HEK293 (cell line): Measurements from ENCODE around the gene PRLHR.

ENCODE experiments used
- CTCF ChIA-PET: fragments of 350-600 bp; formaldehyde crosslinking; extraction: SDS; loops from one replicate; lab custom pipeline; 2021; ENCODE audit warnings: antibody characterized with exemption; lab: Yijun Ruan, JAX
- POLR2A ChIA-PET: fragments of 300-600 bp; formaldehyde crosslinking; extraction: SDS; loops from one replicate; lab custom pipeline; 2020; ENCODE audit warnings: antibody characterized with exemption, inconsistent platforms; lab: Yijun Ruan, JAX
- H3K27ac ChIP-seq: fragments of 200-500 bp; sonication (Bioruptor generic); 2 replicates; pipeline ENCODE4 v1.5.1; 2014; ENCODE audit warnings: low read depth, low read length, control low read depth, inconsistent platforms; ENCODE audit errors: extremely low read depth
- H3K36me3 ChIP-seq, 2 experiments: fragments of 200-500 bp in 1 of 2; sonication (Bioruptor generic) in 1 of 2; 1 replicate in 1 of 2; 2 replicates in 1 of 2; pipeline ENCODE4 v1.5.1; 2014 to 2017; ENCODE audit warnings: inconsistent platforms in 2 of 2, low read length in 2 of 2; ENCODE audit not compliant: control insufficient read depth in 2 of 2, insufficient read depth in 1 of 2
- H3K4me1 ChIP-seq: fragments of 200-500 bp; sonication (Bioruptor generic); 2 replicates; pipeline ENCODE4 v1.5.1; 2014; ENCODE audit warnings: mild to moderate bottlenecking, low read length, inconsistent platforms; ENCODE audit not compliant: control insufficient read depth, insufficient read depth
- H3K4me3 ChIP-seq: 2 replicates; pipeline ENCODE4 v1.5.1; 2011; ENCODE audit warnings: low read depth, mild to moderate bottlenecking, control low read depth, low read length, moderate library complexity
- H3K9me3 ChIP-seq: fragments of 200-500 bp; sonication (Bioruptor generic); 2 replicates; pipeline ENCODE4 v1.5.1; 2014; ENCODE audit warnings: low read depth, low read length, inconsistent platforms; ENCODE audit not compliant: control insufficient read depth, insufficient read depth
- CTCF ChIP-seq: fragments of 450-650 bp; formaldehyde crosslinking; IDR thresholded peaks from 2 replicates; pipeline ENCODE4 v1.5.1; 2016; ENCODE audit warnings: missing biosample characterization, missing genetic modification characterization
- GLIS2 ChIP-seq: fragments of 450-650 bp; formaldehyde crosslinking; IDR thresholded peaks from 2 replicates; pipeline ENCODE4 v1.5.1; 2016; ENCODE audit warnings: missing biosample characterization, missing genetic modification characterization
- OSR2 ChIP-seq: fragments of 450-650 bp; formaldehyde crosslinking; IDR thresholded peaks from 2 replicates; pipeline ENCODE4 v1.5.1; 2016; ENCODE audit warnings: missing biosample characterization, missing genetic modification characterization
- PRDM4 ChIP-seq: fragments of 450-650 bp; formaldehyde crosslinking; IDR thresholded peaks from 2 replicates; pipeline ENCODE4 v1.5.1; 2017; ENCODE audit warnings: missing biosample characterization, missing genetic modification characterization
- SCRT1 ChIP-seq: fragments of 450-650 bp; formaldehyde crosslinking; IDR thresholded peaks from 2 replicates; pipeline ENCODE4 v1.5.1; 2016; ENCODE audit warnings: missing biosample characterization, missing genetic modification characterization, borderline replicate concordance
- ZBTB26 ChIP-seq: fragments of 450-650 bp; formaldehyde crosslinking; optimal IDR thresholded peaks from 2 replicates; pipeline ENCODE3; 2016; ENCODE audit warnings: missing biosample characterization, mild to moderate bottlenecking, missing genetic modification characterization
- ZIC2 ChIP-seq: fragments of 450-650 bp; formaldehyde crosslinking; IDR thresholded peaks from 2 replicates; pipeline ENCODE4 v1.5.1; 2016; ENCODE audit warnings: missing biosample characterization, missing genetic modification characterization
- ZNF157 ChIP-seq: fragments of 450-650 bp; formaldehyde crosslinking; IDR thresholded peaks from 2 replicates; pipeline ENCODE4 v1.5.1; 2016; ENCODE audit warnings: missing biosample characterization, missing genetic modification characterization
- ZNF76 ChIP-seq: fragments of 450-650 bp; formaldehyde crosslinking; IDR thresholded peaks from 2 replicates; pipeline ENCODE4; 2016; ENCODE audit warnings: low read depth, missing biosample characterization, missing genetic modification characterization, borderline replicate concordance
- TF ChIP-seq, protein P1 (sequence below): fragments of 450-650 bp; formaldehyde crosslinking; IDR thresholded peaks from 2 replicates; pipeline ENCODE4 v1.5.1; 2016; ENCODE audit warnings: missing biosample characterization, missing genetic modification characterization
- TF ChIP-seq, protein P2 (sequence below): fragments of 450-650 bp; formaldehyde crosslinking; IDR thresholded peaks from 2 replicates; pipeline ENCODE4 v1.5.1; 2016; ENCODE audit warnings: missing biosample characterization, missing genetic modification characterization
- TF ChIP-seq, protein P3 (sequence below): fragments of 450-650 bp; formaldehyde crosslinking; IDR thresholded peaks from 2 replicates; pipeline ENCODE4 v1.5.1; 2017; ENCODE audit warnings: missing biosample characterization, missing genetic modification characterization
- TF ChIP-seq, protein P4 (sequence below): fragments of 450-650 bp; formaldehyde crosslinking; IDR thresholded peaks from 2 replicates; pipeline ENCODE4 v1.5.1; 2016; ENCODE audit warnings: missing biosample characterization, missing genetic modification characterization

The PRLHR gene

GRCh38 chr10:118596426-118597124 is 1.1 kb upstream of the PRLHR start:
- no peak for TF ChIP-seq ZNF76
- TF ChIP-seq OSR2 (tag by site-specific recombination): no peak
- TF ChIP-seq, protein P1, sequence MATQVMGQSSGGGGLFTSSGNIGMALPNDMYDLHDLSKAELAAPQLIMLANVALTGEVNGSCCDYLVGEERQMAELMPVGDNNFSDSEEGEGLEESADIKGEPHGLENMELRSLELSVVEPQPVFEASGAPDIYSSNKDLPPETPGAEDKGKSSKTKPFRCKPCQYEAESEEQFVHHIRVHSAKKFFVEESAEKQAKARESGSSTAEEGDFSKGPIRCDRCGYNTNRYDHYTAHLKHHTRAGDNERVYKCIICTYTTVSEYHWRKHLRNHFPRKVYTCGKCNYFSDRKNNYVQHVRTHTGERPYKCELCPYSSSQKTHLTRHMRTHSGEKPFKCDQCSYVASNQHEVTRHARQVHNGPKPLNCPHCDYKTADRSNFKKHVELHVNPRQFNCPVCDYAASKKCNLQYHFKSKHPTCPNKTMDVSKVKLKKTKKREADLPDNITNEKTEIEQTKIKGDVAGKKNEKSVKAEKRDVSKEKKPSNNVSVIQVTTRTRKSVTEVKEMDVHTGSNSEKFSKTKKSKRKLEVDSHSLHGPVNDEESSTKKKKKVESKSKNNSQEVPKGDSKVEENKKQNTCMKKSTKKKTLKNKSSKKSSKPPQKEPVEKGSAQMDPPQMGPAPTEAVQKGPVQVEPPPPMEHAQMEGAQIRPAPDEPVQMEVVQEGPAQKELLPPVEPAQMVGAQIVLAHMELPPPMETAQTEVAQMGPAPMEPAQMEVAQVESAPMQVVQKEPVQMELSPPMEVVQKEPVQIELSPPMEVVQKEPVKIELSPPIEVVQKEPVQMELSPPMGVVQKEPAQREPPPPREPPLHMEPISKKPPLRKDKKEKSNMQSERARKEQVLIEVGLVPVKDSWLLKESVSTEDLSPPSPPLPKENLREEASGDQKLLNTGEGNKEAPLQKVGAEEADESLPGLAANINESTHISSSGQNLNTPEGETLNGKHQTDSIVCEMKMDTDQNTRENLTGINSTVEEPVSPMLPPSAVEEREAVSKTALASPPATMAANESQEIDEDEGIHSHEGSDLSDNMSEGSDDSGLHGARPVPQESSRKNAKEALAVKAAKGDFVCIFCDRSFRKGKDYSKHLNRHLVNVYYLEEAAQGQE (tag by site-specific recombination): no peak
- no peak for TF ChIP-seq ZIC2 (tag by site-specific recombination)
- no peak for TF ChIP-seq ZBTB26 (tag by site-specific recombination)
- no peak for TF ChIP-seq CTCF
- no peak for TF ChIP-seq GLIS2
- TF ChIP-seq, protein P2, sequence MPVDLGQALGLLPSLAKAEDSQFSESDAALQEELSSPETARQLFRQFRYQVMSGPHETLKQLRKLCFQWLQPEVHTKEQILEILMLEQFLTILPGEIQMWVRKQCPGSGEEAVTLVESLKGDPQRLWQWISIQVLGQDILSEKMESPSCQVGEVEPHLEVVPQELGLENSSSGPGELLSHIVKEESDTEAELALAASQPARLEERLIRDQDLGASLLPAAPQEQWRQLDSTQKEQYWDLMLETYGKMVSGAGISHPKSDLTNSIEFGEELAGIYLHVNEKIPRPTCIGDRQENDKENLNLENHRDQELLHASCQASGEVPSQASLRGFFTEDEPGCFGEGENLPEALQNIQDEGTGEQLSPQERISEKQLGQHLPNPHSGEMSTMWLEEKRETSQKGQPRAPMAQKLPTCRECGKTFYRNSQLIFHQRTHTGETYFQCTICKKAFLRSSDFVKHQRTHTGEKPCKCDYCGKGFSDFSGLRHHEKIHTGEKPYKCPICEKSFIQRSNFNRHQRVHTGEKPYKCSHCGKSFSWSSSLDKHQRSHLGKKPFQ (tag by site-specific recombination): no peak
- TF ChIP-seq ZNF157: no peak
- TF ChIP-seq, all 188 proteins: peak for 0
- ChIA-PET POLR2A (no interaction called here), CTCF (interaction anchor here (1.3 kb wide), 1 partner anchor 116 kb away, joined by 6 read pairs; no protein-coding TSS in a partner anchor)
- H3K9me3 ChIP-seq: no peaks in the 10 kb centered on the region
- no peak overlapping the region for H3K4me3 ChIP-seq
- H3K4me1 ChIP-seq: peaks cover 2% of the 10 kb centered on the region; the same call in 1 of the 2 replicates
- no peaks in the 10 kb centered on the region for H3K36me3 ChIP-seq
- no peak overlapping the region for H3K27ac ChIP-seq

DNA sequence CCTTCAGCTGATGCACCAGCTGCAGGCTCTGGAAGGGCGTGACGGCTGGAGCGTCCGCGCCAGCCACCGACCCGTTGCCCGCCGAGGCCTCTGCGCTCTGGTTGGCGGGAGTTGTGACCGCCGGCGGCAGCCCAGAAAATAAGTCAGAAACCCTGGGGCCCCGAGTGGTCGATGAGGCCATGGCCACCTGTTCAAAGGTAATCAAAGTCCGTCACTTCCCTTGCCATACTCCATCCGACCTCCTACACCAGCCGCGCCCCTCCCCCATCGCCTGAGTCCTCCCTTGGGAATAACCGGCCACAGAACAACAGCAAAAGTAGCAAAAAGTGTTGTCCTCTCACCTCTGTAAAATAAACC is 406 bp downstream of the PRLHR start:
- ChIA-PET CTCF (interaction anchor here (0.7 to 2.0 kb wide), 7 partner anchors 8 to 1144 kb away, joined by 3 to 8 read pairs (median 3); no protein-coding TSS in a partner anchor), POLR2A (no interaction called here)
- no peaks in the 10 kb centered on the region for H3K36me3 ChIP-seq
- H3K27ac ChIP-seq: no peak overlapping the region
- no peaks in the 10 kb centered on the region for H3K9me3 ChIP-seq
- H3K4me1 ChIP-seq: peaks cover 2% of the 10 kb centered on the region; the same call in 1 of the 2 replicates
- no peak overlapping the region for H3K4me3 ChIP-seq
- TF ChIP-seq, protein P3, sequence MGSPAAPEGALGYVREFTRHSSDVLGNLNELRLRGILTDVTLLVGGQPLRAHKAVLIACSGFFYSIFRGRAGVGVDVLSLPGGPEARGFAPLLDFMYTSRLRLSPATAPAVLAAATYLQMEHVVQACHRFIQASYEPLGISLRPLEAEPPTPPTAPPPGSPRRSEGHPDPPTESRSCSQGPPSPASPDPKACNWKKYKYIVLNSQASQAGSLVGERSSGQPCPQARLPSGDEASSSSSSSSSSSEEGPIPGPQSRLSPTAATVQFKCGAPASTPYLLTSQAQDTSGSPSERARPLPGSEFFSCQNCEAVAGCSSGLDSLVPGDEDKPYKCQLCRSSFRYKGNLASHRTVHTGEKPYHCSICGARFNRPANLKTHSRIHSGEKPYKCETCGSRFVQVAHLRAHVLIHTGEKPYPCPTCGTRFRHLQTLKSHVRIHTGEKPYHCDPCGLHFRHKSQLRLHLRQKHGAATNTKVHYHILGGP (tag by site-specific recombination): no peak
- TF ChIP-seq PRDM4 (tag by site-specific recombination) (no peak), SCRT1 (tag by site-specific recombination) (no peak)
- TF ChIP-seq, protein P4, sequence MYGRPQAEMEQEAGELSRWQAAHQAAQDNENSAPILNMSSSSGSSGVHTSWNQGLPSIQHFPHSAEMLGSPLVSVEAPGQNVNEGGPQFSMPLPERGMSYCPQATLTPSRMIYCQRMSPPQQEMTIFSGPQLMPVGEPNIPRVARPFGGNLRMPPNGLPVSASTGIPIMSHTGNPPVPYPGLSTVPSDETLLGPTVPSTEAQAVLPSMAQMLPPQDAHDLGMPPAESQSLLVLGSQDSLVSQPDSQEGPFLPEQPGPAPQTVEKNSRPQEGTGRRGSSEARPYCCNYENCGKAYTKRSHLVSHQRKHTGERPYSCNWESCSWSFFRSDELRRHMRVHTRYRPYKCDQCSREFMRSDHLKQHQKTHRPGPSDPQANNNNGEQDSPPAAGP (tag by site-specific recombination): no peak
